SH-SY5Y (cell line): ENCODE data around the gene LGALS12.

ENCODE experiments used
- GATA2 ChIP-seq: IDR thresholded peaks from 2 replicates; pipeline ENCODE4 v1.6.1; 2011; ENCODE audit warnings: mild to moderate bottlenecking, low read depth, low read length
- GATA3 ChIP-seq: IDR thresholded peaks from 2 replicates; pipeline ENCODE4 v1.6.1; 2011; ENCODE audit warnings: low read depth, mild to moderate bottlenecking, low read length, moderate library complexity

DNA sequence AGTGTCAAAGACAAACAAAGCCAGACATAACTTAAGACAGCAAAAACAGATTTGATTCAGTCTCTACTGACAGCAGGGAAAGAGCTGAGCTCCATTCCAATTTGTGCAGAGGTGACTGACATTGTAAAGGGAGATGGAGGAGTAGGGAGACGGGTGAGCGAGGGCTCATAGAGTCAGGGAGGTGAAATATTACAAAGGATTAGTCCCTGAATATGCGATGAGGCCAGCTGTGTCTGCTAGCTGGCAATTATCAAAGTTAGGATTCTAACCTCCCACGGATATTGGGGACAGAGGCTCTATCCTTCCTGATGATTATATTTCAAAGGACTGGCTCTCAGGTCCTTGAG is 49.0 kb downstream of the LGALS12 start:
- no peak for TF ChIP-seq GATA2
- TF ChIP-seq GATA3 = no peak
